HepG2 (cell line): Measurements from ENCODE around the gene AGO4. TPM values are rescaled to one million over a fixed set of nuclear protein-coding genes. Genes with fewer than 3 reads are reported as not detected.

Source experiments
- ATF6 ChIP-seq: sonication (generic); formaldehyde crosslinking; conservative IDR thresholded peaks from 2 replicates; pipeline ENCODE4 v1.4.0; 2020; ENCODE audit warnings: missing genetic modification reagents
- BCL3 ChIP-seq: sonication (generic); formaldehyde crosslinking; IDR thresholded peaks from 2 replicates; pipeline ENCODE4 v1.5.1; 2020; ENCODE audit warnings: mild to moderate bottlenecking, missing genetic modification reagents, moderate library complexity
- CREBL2 ChIP-seq: sonication (generic); formaldehyde crosslinking; IDR thresholded peaks from 2 replicates; pipeline ENCODE4 v1.8.1; 2023; ENCODE audit warnings: missing genetic modification reagents, mild to moderate bottlenecking, borderline replicate concordance
- ESRRA ChIP-seq: sonication (generic); formaldehyde crosslinking; IDR thresholded peaks from 2 replicates; pipeline ENCODE4 v1.5.1; 2020; ENCODE audit warnings: mild to moderate bottlenecking, low read depth, missing genetic modification reagents
- KAT8 ChIP-seq: IDR thresholded peaks from 2 replicates; pipeline ENCODE4 v1.6.1; 2016; ENCODE audit warnings: missing genetic modification reagents, missing compliant biosample characterization
- NFAT5 ChIP-seq: sonication (generic); formaldehyde crosslinking; IDR thresholded peaks from 2 replicates; pipeline ENCODE4 v1.4.0; 2020; ENCODE audit warnings: missing genetic modification reagents
- NR2C2 ChIP-seq: sonication (generic); formaldehyde crosslinking; IDR thresholded peaks from 2 replicates; pipeline ENCODE4 v1.4.0; 2020; ENCODE audit warnings: missing genetic modification reagents, mild to moderate bottlenecking, moderate library complexity, borderline replicate concordance
- RARA ChIP-seq: IDR thresholded peaks from 2 replicates; pipeline ENCODE4 v1.6.1; 2016; ENCODE audit warnings: missing genetic modification reagents, missing compliant biosample characterization
- RFX5 ChIP-seq: IDR thresholded peaks from 2 replicates; pipeline ENCODE4 v1.6.1; 2011; ENCODE audit warnings: low read depth, low read length, improper control_type of control experiment
- RORA ChIP-seq: sonication (generic); formaldehyde crosslinking; IDR thresholded peaks from 2 replicates; pipeline ENCODE4 v1.5.0; 2020; ENCODE audit warnings: mild to moderate bottlenecking, missing genetic modification reagents, moderate library complexity
- ZFP36 ChIP-seq: fragments of 150-350 bp; IDR thresholded peaks from 2 replicates; pipeline ENCODE4 v1.6.1; 2018; ENCODE audit warnings: borderline replicate concordance, low read length, low read depth; ENCODE audit not compliant: partially characterized antibody
- ZNF225 ChIP-seq: sonication (generic); formaldehyde crosslinking; IDR thresholded peaks from 2 replicates; pipeline ENCODE4 v1.4.0; 2020; ENCODE audit warnings: mild to moderate bottlenecking, missing genetic modification reagents
- ZNF282 ChIP-seq: fragments of 450-650 bp; IDR thresholded peaks from 2 replicates; pipeline ENCODE4 v1.6.1; 2018; ENCODE audit not compliant: partially characterized antibody
- ZNF350 ChIP-seq: sonication (generic); formaldehyde crosslinking; IDR thresholded peaks from 2 replicates; pipeline ENCODE4 v1.4.0; 2020; ENCODE audit warnings: mild to moderate bottlenecking, low read depth, missing genetic modification reagents, borderline replicate concordance
- ZNF710 ChIP-seq: sonication (generic); formaldehyde crosslinking; IDR thresholded peaks from 2 replicates; pipeline ENCODE4 v1.5.0; 2020; ENCODE audit warnings: mild to moderate bottlenecking, missing genetic modification reagents, borderline replicate concordance
- polyA plus RNA-seq, 8 experiments: library from polyadenylated mRNA; depleted of rRNA in 3 of 8; stranded (reverse) in 7 of 8; unstranded in 1 of 8; fragments of >200 nt; fragmentation: Illumina TruSeq in 4 of 8; extraction: Trizol in 4 of 8; gene quantifications; 2 replicates each; pipeline versions ENCODE4 v1.2.1 to v1.2.3, GENCODE V29; 2011 to 2016; ENCODE audit warnings: low read depth in 4 of 8, missing spikeins in 1 of 8, mixed read lengths in 1 of 8; ENCODE audit not compliant: insufficient read depth in 1 of 8
- total RNA-seq, 5 experiments: library from RNA; depleted of rRNA; stranded (reverse); fragments of >200 nt; fragmentation: Illumina TruSeq; extraction: Trizol; gene quantifications; 2 replicates each; pipeline ENCODE4 v1.2.3, GENCODE V29; 2016; ENCODE audit warnings: low read depth in 1 of 5

AGO4 gene
- total and polyA plus RNA-seq, 2 of the 13 experiments (the other 11 are each of a cell fraction or from before 2014, with no cell fraction given): 6.0 to 13.8 TPM

GRCh38 chr1:35882945-35883634, 75.3 kb downstream of the AGO4 start, which contains the start of gene AGO1 (continued):
- TF ChIP-seq RARA (CRISPR knock-in tag): no peak
- peak; percentile 55; the same call in 1 of the 2 replicates for TF ChIP-seq KAT8 (CRISPR knock-in tag)
- TF ChIP-seq ATF6 (CRISPR knock-in tag): no peak
- TF ChIP-seq RORA: no peak
- no peak for TF ChIP-seq CREBL2
- no peak for TF ChIP-seq ZNF225 (CRISPR knock-in tag)
- TF ChIP-seq ZFP36: no peak
- peak; percentile 63 for TF ChIP-seq NR2C2 (CRISPR knock-in tag)
- no peak for TF ChIP-seq ZNF282
- TF ChIP-seq RFX5: no peak
- no peak for TF ChIP-seq NFAT5 (CRISPR knock-in tag)
- TF ChIP-seq ZNF710 (CRISPR knock-in tag): no peak
- TF ChIP-seq BCL3 (CRISPR knock-in tag): peak; percentile 57; the same call in 1 of the 2 replicates
- no peak for TF ChIP-seq ESRRA (CRISPR knock-in tag)
- TF ChIP-seq ZNF350 (CRISPR knock-in tag): no peak
